AG04450 (cell line): ENCODE data around the gene CACNB2. TPM values are rescaled to one million over a fixed set of nuclear protein-coding genes. Genes with fewer than 3 reads are reported as not detected.

Experiments used
- CTCF ChIA-PET: fragments of 300-600, 350-600 bp; formaldehyde crosslinking; extraction: SDS; loops from one replicate; lab custom pipeline; 2022; ENCODE audit warnings: antibody characterized with exemption, inconsistent platforms; lab: Charles Lee
- POLR2A ChIA-PET: fragments of 350-600 bp; formaldehyde crosslinking; extraction: SDS; loops from one replicate; lab custom pipeline; 2021; ENCODE audit warnings: antibody characterized with exemption, inconsistent platforms; lab: Yijun Ruan, JAX
- DNase-seq: peaks from one replicate; pipeline ENCODE4 v3.0.0-alpha.2; 2011; ENCODE audit warnings: low read depth, low spot score
- H3K27ac ChIP-seq: one replicate; pipeline ENCODE4 v1.5.1; 2012; ENCODE audit warnings: low read depth, low read length, control low read depth
- H3K27me3 ChIP-seq: one replicate; pipeline ENCODE4 v1.6.0; 2012; ENCODE audit warnings: low read length; ENCODE audit not compliant: control insufficient read depth, insufficient read depth
- H3K4me3 ChIP-seq: 2 replicates; pipeline ENCODE4 v1.5.1; 2011; ENCODE audit warnings: mild to moderate bottlenecking, low read depth, low read length, control low read depth
- H3K9me3 ChIP-seq: 2 replicates; pipeline ENCODE4 v1.5.1; 2012; ENCODE audit warnings: low read length; ENCODE audit not compliant: control insufficient read depth, insufficient read depth
- CTCF ChIP-seq: IDR thresholded peaks from 2 replicates; pipeline ENCODE4 v1.5.1; 2011; ENCODE audit warnings: low read depth, low read length, control low read depth, inconsistent platforms
- polyA plus RNA-seq: library from polyadenylated mRNA; depleted of rRNA; stranded (reverse); fragments of >200 nt; gene quantifications from 2 replicates; pipeline ENCODE4 v1.2.3, GENCODE V29; 2011

Gene CACNB2
- polyA plus RNA-seq, 1 experiment: 0.76 TPM

- DNase-seq: no peak
- CTCF ChIA-PET: no interaction called here
- Histone ChIP-seq H3K27ac (no peak overlapping the region), H3K4me3 (no peak overlapping the region), H3K9me3 (no peaks in the 10 kb centered on the region), H3K27me3 (no peaks in the 10 kb centered on the region)
- POLR2A ChIA-PET: no interaction called here
- TF ChIP-seq CTCF: no peak
These were observed 188.7 kb downstream of the CACNB2 start for GRCh38 chr10:18328941-18329340.

GRCh38 chr10:18332048-18332447 lies 191.8 kb downstream of the CACNB2 start:
- DNase-seq: no peak

GRCh38 chr10:18332484-18332883 lies 192.3 kb downstream of the CACNB2 start:
- no peak for TF ChIP-seq CTCF
- no peak for DNase-seq
- H3K4me3 ChIP-seq: no peak overlapping the region
- no peak overlapping the region for H3K27ac ChIP-seq
- ChIA-PET POLR2A (no interaction called here), CTCF (no interaction called here)
- H3K27me3 ChIP-seq: no peaks in the 10 kb centered on the region
- no peaks in the 10 kb centered on the region for H3K9me3 ChIP-seq

More at GRCh38 chr10:18332048-18332447, 191.8 kb downstream of the CACNB2 start:
- no peaks in the 10 kb centered on the region for H3K9me3 ChIP-seq
- ChIA-PET CTCF (interaction anchor here (0.9 kb wide), 1 partner anchor 20 kb away, joined by 3 read pairs; no protein-coding TSS in a partner anchor), POLR2A (no interaction called here)
- H3K27ac ChIP-seq: no peak overlapping the region
- no peaks in the 10 kb centered on the region for H3K27me3 ChIP-seq
- no peak for TF ChIP-seq CTCF
- no peak overlapping the region for H3K4me3 ChIP-seq

- DNase-seq: no peak
- CTCF ChIA-PET: interaction anchor here (1.2 kb wide), 1 partner anchor 22 kb away, joined by 3 read pairs; no protein-coding TSS in a partner anchor
- H3K27ac ChIP-seq: no peak overlapping the region
- no peaks in the 10 kb centered on the region for H3K9me3 ChIP-seq
- H3K27me3 ChIP-seq: no peaks in the 10 kb centered on the region
- POLR2A ChIA-PET: no interaction called here
- no peak for TF ChIP-seq CTCF
- H3K4me3 ChIP-seq: no peak overlapping the region
These were observed 193.4 kb downstream of the CACNB2 start for GRCh38 chr10:18333621-18334020.

GRCh38 chr10:18334116-18334867 lies 194.1 kb downstream of the CACNB2 start:
- ChIA-PET POLR2A (no interaction called here), CTCF (interaction anchor here (1.2 kb wide), 1 partner anchor 22 kb away, joined by 3 read pairs; no protein-coding TSS in a partner anchor)
- DNase-seq: no peak
- no peaks in the 10 kb centered on the region for H3K9me3 ChIP-seq
- no peak for TF ChIP-seq CTCF
- H3K27ac ChIP-seq: no peak overlapping the region
- H3K4me3 ChIP-seq: peak overlapping the region; percentile 15
- no peaks in the 10 kb centered on the region for H3K27me3 ChIP-seq
